22Rv1 (cell line): ENCODE data around the gene EIF5AL1.
"Not testable (repeated sequence)": the region's sequence is repeated elsewhere in the genome, so short reads cannot be mapped to it uniquely, and the experiment has no call there.

Experiments
- H3K27ac ChIP-seq: fragments of 450-650 bp; 2 replicates; pipeline ENCODE4 v1.5.1; 2017
- CTCF ChIP-seq: fragments of 450-650 bp; IDR thresholded peaks from 2 replicates; pipeline ENCODE4 v1.5.1; 2017; ENCODE audit warnings: mild to moderate bottlenecking
- ZFX ChIP-seq: fragments of 450-650 bp; IDR thresholded peaks from 2 replicates; pipeline ENCODE4 v1.6.1; 2017; ENCODE audit warnings: antibody characterized with exemption, borderline replicate concordance

EIF5AL1 gene

GRCh38 chr10:79542626-79543025 is 30.3 kb downstream of the EIF5AL1 start:
- H3K27ac ChIP-seq, result no peak overlapping the region
- TF ChIP-seq CTCF (no peak), ZFX (no peak)

- H3K27ac ChIP-seq, result not testable (repeated sequence)
These were observed 32.1 kb downstream of the EIF5AL1 start for GRCh38 chr10:79544408-79544807.

GRCh38 chr10:79544926-79545659 is 32.8 kb downstream of the EIF5AL1 start:
- not testable (repeated sequence) for H3K27ac ChIP-seq

GRCh38 chr10:79547128-79547527 is 34.8 kb downstream of the EIF5AL1 start:
- not testable (repeated sequence) for H3K27ac ChIP-seq

GRCh38 chr10:79547973-79548372 is 35.6 kb downstream of the EIF5AL1 start:
- no peak overlapping the region for H3K27ac ChIP-seq

GRCh38 chr10:79552143-79552542 is 39.8 kb downstream of the EIF5AL1 start:
- TF ChIP-seq ZFX, result no peak
- TF ChIP-seq CTCF, result no peak

More at GRCh38 chr10:79547973-79548372, 35.6 kb downstream of the EIF5AL1 start:
- no peak for TF ChIP-seq ZFX

GRCh38 chr10:79555354-79556309 is 43.3 kb downstream of the EIF5AL1 start:
- TF ChIP-seq CTCF (no peak), ZFX (no peak)
- H3K27ac ChIP-seq, result peak overlapping the region; percentile 43

More at GRCh38 chr10:79552143-79552542, 39.8 kb downstream of the EIF5AL1 start:
- H3K27ac ChIP-seq, result no peak overlapping the region

- H3K27ac ChIP-seq, result not testable (repeated sequence)
These were observed 44.6 kb downstream of the EIF5AL1 start for GRCh38 chr10:79556961-79557360.

GRCh38 chr10:79559726-79560125 is 47.4 kb downstream of the EIF5AL1 start:
- no peak overlapping the region for H3K27ac ChIP-seq
- TF ChIP-seq ZFX, result no peak
- no peak for TF ChIP-seq CTCF
